ENCODE data around the gene SHOC2. TPM values are rescaled to one million over a fixed set of nuclear protein-coding genes. Genes with fewer than 3 reads are reported as not detected.

Gene SHOC2
- total RNA-seq, 1 experiment from 2014 or later, result 30.8 TPM

GRCh38 chr10:110919971-110920881, 822 bp downstream of the SHOC2 start:
- Histone ChIP-seq H3K36me3 (ENCODE audit: insufficient read depth, low read length) (no peaks in the 10 kb centered on the region), H3K79me2 (ENCODE audit: low read length) (peaks cover 28% of the 10 kb centered on the region), H2AFZ (ENCODE audit: low read length) (no peak overlapping the region), H3K9me3 (ENCODE audit: low read length) (no peaks in the 10 kb centered on the region), H3K4me3 (ENCODE audit: low read length) (peak overlapping the region; percentile 75), H3K4me2 (ENCODE audit: low read depth, low read length, poor library complexity, severe bottlenecking) (peak overlapping the region; percentile 93), H3K9me2 (replicated peaks; ENCODE audit: insufficient read depth, low read length) (no peaks in the 10 kb centered on the region), H3K27ac (ENCODE audit: low read length) (peak overlapping the region; percentile 94), H4K20me1 (ENCODE audit: insufficient read depth, low read depth, low read length) (peaks cover 36% of the 10 kb centered on the region), H3K4me1 (ENCODE audit: low read length) (peaks cover 32% of the 10 kb centered on the region), H3K9ac (ENCODE audit: low read length) (peak overlapping the region; percentile 84), H3K27me3 (ENCODE audit: low read length) (no peaks in the 10 kb centered on the region)
- peak; percentile 98 for DNase-seq

- Histone ChIP-seq H3K9ac (ENCODE audit: low read length) (no peak overlapping the region), H3K9me3 (ENCODE audit: low read length) (no peaks in the 10 kb centered on the region), H2AFZ (ENCODE audit: low read length) (no peak overlapping the region), H3K4me3 (ENCODE audit: low read length) (no peak overlapping the region), H3K9me2 (replicated peaks; ENCODE audit: insufficient read depth, low read length) (no peaks in the 10 kb centered on the region), H3K27ac (ENCODE audit: low read length) (no peak overlapping the region), H3K4me1 (ENCODE audit: low read length) (peaks cover 31% of the 10 kb centered on the region), H3K4me2 (ENCODE audit: low read depth, low read length, poor library complexity, severe bottlenecking) (no peak overlapping the region), H3K27me3 (ENCODE audit: low read length) (no peaks in the 10 kb centered on the region), H3K36me3 (ENCODE audit: insufficient read depth, low read length) (no peaks in the 10 kb centered on the region), H4K20me1 (ENCODE audit: insufficient read depth, low read depth, low read length) (peaks cover 67% of the 10 kb centered on the region), H3K79me2 (ENCODE audit: low read length) (peaks cover 52% of the 10 kb centered on the region)
- DNase-seq, result no peak
These were observed 4.6 kb downstream of the SHOC2 start for GRCh38 chr10:110923856-110924493.

GRCh38 chr10:110927461-110927860, 8.1 kb downstream of the SHOC2 start:
- no peak for DNase-seq
- peaks cover 16% of the 10 kb centered on the region for H3K4me1 ChIP-seq (ENCODE audit: low read length)
- H4K20me1 ChIP-seq (ENCODE audit: insufficient read depth, low read depth, low read length), result peaks cover 80% of the 10 kb centered on the region
- no peaks in the 10 kb centered on the region for H3K9me2 ChIP-seq (replicated peaks; ENCODE audit: insufficient read depth, low read length)
- no peak overlapping the region for H3K4me3 ChIP-seq (ENCODE audit: low read length)
- H3K9ac ChIP-seq (ENCODE audit: low read length), result no peak overlapping the region
- H3K27me3 ChIP-seq (ENCODE audit: low read length), result no peaks in the 10 kb centered on the region
- peaks cover 66% of the 10 kb centered on the region for H3K79me2 ChIP-seq (ENCODE audit: low read length)
- H3K36me3 ChIP-seq (ENCODE audit: insufficient read depth, low read length), result no peaks in the 10 kb centered on the region
- no peak overlapping the region for H3K4me2 ChIP-seq (ENCODE audit: low read depth, low read length, poor library complexity, severe bottlenecking)
- no peak overlapping the region for H3K27ac ChIP-seq (ENCODE audit: low read length)
- no peak overlapping the region for H2AFZ ChIP-seq (ENCODE audit: low read length)
- no peaks in the 10 kb centered on the region for H3K9me3 ChIP-seq (ENCODE audit: low read length)

- Histone ChIP-seq H3K4me3 (ENCODE audit: low read length) (no peak overlapping the region), H3K36me3 (ENCODE audit: insufficient read depth, low read length) (0 out of 2 replicates have a peak, but pooled peaks cover 3% of the 10 kb centered on the region), H2AFZ (ENCODE audit: low read length) (no peak overlapping the region), H4K20me1 (ENCODE audit: insufficient read depth, low read depth, low read length) (peaks cover 80% of the 10 kb centered on the region), H3K9me3 (ENCODE audit: low read length) (peaks cover 4% of the 10 kb centered on the region; the same call in 1 of the 2 replicates), H3K79me2 (ENCODE audit: low read length) (peaks cover 57% of the 10 kb centered on the region), H3K4me2 (ENCODE audit: low read depth, low read length, poor library complexity, severe bottlenecking) (no peak overlapping the region), H3K9me2 (replicated peaks; ENCODE audit: insufficient read depth, low read length) (0 out of 2 replicates have a peak, but pooled peaks cover 3% of the 10 kb centered on the region), H3K4me1 (ENCODE audit: low read length) (peaks cover 7% of the 10 kb centered on the region; the same call in 1 of the 2 replicates), H3K9ac (ENCODE audit: low read length) (no peak overlapping the region), H3K27ac (ENCODE audit: low read length) (no peak overlapping the region), H3K27me3 (ENCODE audit: low read length) (no peaks in the 10 kb centered on the region)
- DNase-seq, result no peak
These were observed 12.5 kb downstream of the SHOC2 start for GRCh38 chr10:110931769-110932381.

GRCh38 chr10:110932505-110933180, 13.2 kb downstream of the SHOC2 start:
- Histone ChIP-seq H3K36me3 (ENCODE audit: insufficient read depth, low read length) (0 out of 2 replicates have a peak, but pooled peaks cover 3% of the 10 kb centered on the region), H3K9me3 (ENCODE audit: low read length) (peaks cover 4% of the 10 kb centered on the region; the same call in 1 of the 2 replicates), H3K4me3 (ENCODE audit: low read length) (no peak overlapping the region), H2AFZ (ENCODE audit: low read length) (no peak overlapping the region), H3K4me1 (ENCODE audit: low read length) (peaks cover 7% of the 10 kb centered on the region; the same call in 1 of the 2 replicates), H4K20me1 (ENCODE audit: insufficient read depth, low read depth, low read length) (peaks cover 80% of the 10 kb centered on the region), H3K9ac (ENCODE audit: low read length) (no peak overlapping the region), H3K79me2 (ENCODE audit: low read length) (peaks cover 54% of the 10 kb centered on the region), H3K9me2 (replicated peaks; ENCODE audit: insufficient read depth, low read length) (0 out of 2 replicates have a peak, but pooled peaks cover 3% of the 10 kb centered on the region), H3K27me3 (ENCODE audit: low read length) (no peaks in the 10 kb centered on the region), H3K27ac (ENCODE audit: low read length) (no peak overlapping the region), H3K4me2 (ENCODE audit: low read depth, low read length, poor library complexity, severe bottlenecking) (no peak overlapping the region)
- DNase-seq, result no peak

GRCh38 chr10:110936757-110937156, 17.4 kb downstream of the SHOC2 start:
- Histone ChIP-seq H4K20me1 (ENCODE audit: insufficient read depth, low read depth, low read length) (peaks cover 69% of the 10 kb centered on the region), H3K9ac (ENCODE audit: low read length) (no peak overlapping the region), H3K4me1 (ENCODE audit: low read length) (no peaks in the 10 kb centered on the region; the same call in 1 of the 2 replicates), H3K36me3 (ENCODE audit: insufficient read depth, low read length) (0 out of 2 replicates have a peak, but pooled peaks cover 3% of the 10 kb centered on the region), H3K27me3 (ENCODE audit: low read length) (no peaks in the 10 kb centered on the region), H3K27ac (ENCODE audit: low read length) (no peak overlapping the region), H3K4me2 (ENCODE audit: low read depth, low read length, poor library complexity, severe bottlenecking) (no peak overlapping the region), H3K4me3 (ENCODE audit: low read length) (no peak overlapping the region), H3K9me3 (ENCODE audit: low read length) (peaks cover 4% of the 10 kb centered on the region; the same call in 1 of the 2 replicates), H3K9me2 (replicated peaks; ENCODE audit: insufficient read depth, low read length) (0 out of 2 replicates have a peak, but pooled peaks cover 3% of the 10 kb centered on the region), H3K79me2 (ENCODE audit: low read length) (peaks cover 47% of the 10 kb centered on the region), H2AFZ (ENCODE audit: low read length) (no peak overlapping the region)
- DNase-seq, result no peak

- Histone ChIP-seq H3K27ac (ENCODE audit: low read length) (no peak overlapping the region), H3K36me3 (ENCODE audit: insufficient read depth, low read length) (peaks cover 3% of the 10 kb centered on the region; the same call in 1 of the 2 replicates), H3K4me1 (ENCODE audit: low read length) (peaks cover 4% of the 10 kb centered on the region), H3K4me2 (ENCODE audit: low read depth, low read length, poor library complexity, severe bottlenecking) (no peak overlapping the region), H3K27me3 (ENCODE audit: low read length) (no peaks in the 10 kb centered on the region), H3K79me2 (ENCODE audit: low read length) (peaks cover 40% of the 10 kb centered on the region), H3K9me2 (replicated peaks; ENCODE audit: insufficient read depth, low read length) (0 out of 2 replicates have a peak, but pooled peaks cover 3% of the 10 kb centered on the region), H3K4me3 (ENCODE audit: low read length) (no peak overlapping the region), H2AFZ (ENCODE audit: low read length) (no peak overlapping the region), H3K9me3 (ENCODE audit: low read length) (peaks cover 4% of the 10 kb centered on the region; the same call in 1 of the 2 replicates), H3K9ac (ENCODE audit: low read length) (no peak overlapping the region), H4K20me1 (ENCODE audit: insufficient read depth, low read depth, low read length) (peaks cover 76% of the 10 kb centered on the region)
- DNase-seq, result no peak
These were observed 20.0 kb downstream of the SHOC2 start for GRCh38 chr10:110939419-110939818.

Data from Karpas-422 (cell line).